CD4-positive, alpha-beta T cell treated with Interleukin-12 subunit alpha and Interleukin-12 subunit beta, for 1 hour (primary cell): Measurements from ENCODE around the gene CS.
"Not testable (repeated sequence)": the region's sequence is repeated elsewhere in the genome, so short reads cannot be mapped to it uniquely, and the experiment has no call there.

Experiments used
- DNase-seq: peaks from one replicate; pipeline ENCODE4 v3.0.0-alpha.2; 2020

Gene CS

DNA sequence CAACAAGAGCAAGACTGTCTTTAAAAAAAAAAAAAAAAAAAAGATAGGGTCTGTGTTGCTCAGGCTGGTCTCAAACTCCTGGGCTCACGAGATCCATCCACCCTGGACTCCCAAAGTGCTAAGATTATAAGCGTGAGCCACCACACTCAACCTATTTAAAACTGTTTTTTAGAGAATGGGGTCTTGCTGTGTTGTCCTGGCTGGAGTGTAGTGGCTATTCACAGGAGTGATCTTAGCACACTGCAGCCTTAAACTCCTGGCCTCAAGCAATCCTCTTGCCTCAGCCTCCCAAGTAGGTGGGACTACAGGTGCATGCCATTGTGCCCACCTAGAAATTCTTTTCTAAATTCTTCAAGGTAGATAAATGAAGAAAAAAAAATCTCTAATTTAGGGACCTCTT is 25.8 kb downstream of the CS start:
- no peak for DNase-seq

GRCh38 chr12:56272468-56272867 is 27.7 kb downstream of the CS start:
- not testable (repeated sequence) for DNase-seq

GRCh38 chr12:56271031-56271430 is 29.1 kb downstream of the CS start:
- DNase-seq = peak; percentile 17

GRCh38 chr12:56267443-56268071 is 32.6 kb downstream of the CS start:
- DNase-seq = no peak

DNA sequence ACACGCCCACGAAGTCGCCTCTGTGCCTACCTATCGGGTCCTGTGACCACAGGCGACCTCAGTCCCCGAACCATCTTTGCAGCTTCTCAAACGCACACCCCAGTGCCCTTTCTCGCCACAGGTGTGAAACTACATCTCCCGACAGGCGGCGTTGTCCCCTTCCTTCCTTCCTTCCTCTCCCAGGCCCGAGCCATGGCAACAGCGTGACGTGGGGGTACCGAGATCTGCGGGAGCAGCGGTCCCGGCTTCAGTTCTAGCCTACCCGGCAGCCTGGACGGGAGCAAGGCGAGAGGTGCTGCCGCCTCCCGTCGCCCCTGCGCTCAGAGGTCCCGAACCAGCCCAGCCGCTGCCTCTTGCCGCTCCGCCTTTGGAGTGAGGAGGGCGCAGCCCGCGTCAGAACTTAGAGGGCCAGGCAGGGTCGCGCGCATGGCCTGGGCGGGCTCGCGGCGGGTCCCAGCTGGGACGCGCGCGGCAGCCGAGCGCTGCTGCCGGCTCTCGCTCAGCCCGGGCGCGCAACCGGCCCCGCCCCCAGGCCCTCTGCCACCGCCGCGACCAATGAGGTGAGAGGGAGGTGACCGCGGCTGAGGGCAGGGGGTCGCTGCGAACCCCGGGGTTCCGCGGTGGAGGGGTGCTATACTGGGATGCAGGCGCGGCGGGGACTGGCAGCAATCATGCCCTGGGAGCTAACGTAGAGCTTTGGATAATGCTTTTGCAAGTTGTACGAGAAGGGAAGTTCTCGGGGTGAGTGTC is 33.3 kb downstream of the CS start, which contains the start of gene COQ10A:
COQ10A (plus strand) TSS at position 250 of the 750 bp plus-strand sequence; CDS start at position 427, 177 bp downstream.
- DNase-seq = peak; percentile 91

DNA sequence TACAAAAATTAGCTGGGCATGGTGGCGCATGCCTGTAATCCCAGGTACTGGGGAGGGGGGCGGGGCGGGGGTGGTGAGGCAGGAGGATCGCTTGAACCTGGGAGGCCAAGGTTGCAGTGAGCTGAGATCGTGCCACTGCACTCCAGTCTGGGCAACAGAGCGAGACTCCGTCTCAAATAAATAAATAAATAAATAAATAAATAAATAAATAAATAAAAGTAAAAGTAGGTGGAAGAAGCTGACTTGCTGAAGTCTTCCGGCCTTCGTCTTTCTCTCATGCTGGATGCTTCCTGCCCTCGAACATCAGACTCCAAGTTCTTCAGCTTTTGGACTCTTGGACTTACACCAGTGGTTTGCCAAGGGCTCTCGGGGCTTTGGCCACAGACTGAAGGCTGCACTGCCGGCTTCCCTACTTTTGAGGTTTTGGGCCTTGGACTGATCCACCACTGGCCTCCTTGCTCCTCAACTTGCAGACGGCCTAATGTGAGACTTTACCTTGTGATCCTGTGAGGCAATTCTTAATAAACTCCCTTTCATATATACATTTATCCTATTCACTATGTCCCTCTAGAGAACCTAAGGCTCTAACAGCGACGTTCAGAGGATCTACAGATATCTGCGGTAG is 34.0 kb downstream of the CS start:
- DNase-seq = not testable (repeated sequence)

- not testable (repeated sequence) for DNase-seq
Measured at GRCh38 chr12:56262955-56263354, 37.2 kb downstream of the CS start.

GRCh38 chr12:56261503-56262232 is 38.5 kb downstream of the CS start:
- no peak for DNase-seq

- DNase-seq = no peak
Measured at GRCh38 chr12:56260921-56261320, 39.2 kb downstream of the CS start.

GRCh38 chr12:56260380-56260779 is 39.8 kb downstream of the CS start:
- DNase-seq = no peak

- no peak for DNase-seq
Measured at GRCh38 chr12:56258820-56259183, 41.3 kb downstream of the CS start.

DNA sequence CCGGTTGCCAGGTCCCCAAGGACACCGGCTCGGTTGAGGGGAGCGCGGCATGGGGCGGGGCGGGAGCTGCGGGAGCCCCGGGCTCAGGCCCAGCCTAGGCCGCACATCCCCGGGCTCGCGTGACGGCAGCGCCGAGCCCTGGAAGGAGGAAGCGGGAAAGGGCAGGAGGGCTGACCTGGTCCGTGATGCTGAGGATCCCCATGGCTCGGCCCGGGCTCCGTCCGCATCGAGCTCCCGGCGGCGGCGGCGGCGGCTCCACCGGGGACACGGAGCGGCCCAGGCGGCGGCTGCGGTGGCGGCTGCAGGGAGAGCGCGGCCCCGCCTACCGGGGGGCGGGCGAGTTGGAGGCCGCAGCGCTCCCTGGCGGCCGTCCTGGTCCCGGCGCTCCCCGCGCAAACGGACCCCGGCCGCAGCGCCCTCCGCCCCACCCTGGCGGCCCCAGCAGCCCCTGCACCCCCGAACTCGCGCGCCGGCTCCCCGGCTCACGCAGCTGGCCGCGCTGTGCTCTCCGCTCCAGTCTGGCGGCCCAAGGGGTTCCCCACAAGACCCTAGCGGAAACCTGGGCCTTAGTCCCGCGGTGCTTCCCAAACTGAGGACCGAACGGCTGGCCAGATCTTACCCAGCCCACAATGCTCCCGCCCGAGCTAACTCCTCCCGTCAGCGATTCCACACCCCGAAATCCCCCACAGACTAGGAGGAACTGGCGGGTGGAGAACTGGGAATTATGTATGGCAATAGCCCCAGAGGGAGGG is 41.9 kb downstream of the CS start, which contains the start of gene ANKRD52:
ANKRD52 (minus strand) TSS at position 317 of the 752 bp plus-strand sequence; CDS start at position 202, 115 bp downstream.
- DNase-seq = peak; percentile 86

GRCh38 chr12:56257491-56258067 is 42.6 kb downstream of the CS start:
- DNase-seq = no peak

GRCh38 chr12:56257071-56257470 is 43.1 kb downstream of the CS start:
- no peak for DNase-seq

GRCh38 chr12:56256326-56256960 is 43.7 kb downstream of the CS start:
- DNase-seq = no peak

DNA sequence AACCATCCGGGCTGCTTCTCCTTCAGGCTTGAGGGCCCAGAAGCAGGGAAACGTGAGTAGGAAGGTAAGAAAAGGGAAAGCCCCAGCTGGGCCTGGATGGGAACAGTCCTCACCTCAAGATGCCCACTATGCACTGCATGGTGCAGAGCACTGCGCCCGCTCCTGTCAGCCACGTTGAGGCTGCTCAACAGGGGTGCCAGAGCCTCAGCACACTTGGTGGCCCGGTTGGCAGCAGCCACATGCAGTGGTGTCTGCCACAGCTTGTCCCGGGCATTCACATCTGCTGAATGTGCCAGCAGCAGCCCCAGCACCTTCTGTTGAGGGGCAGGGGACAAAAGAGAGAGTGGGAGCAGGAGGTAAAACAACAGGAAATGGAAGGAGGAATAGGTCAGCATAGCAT is 44.5 kb downstream of the CS start:
- no peak for DNase-seq

GRCh38 chr12:56253091-56253490 is 47.0 kb downstream of the CS start:
- no peak for DNase-seq

DNA sequence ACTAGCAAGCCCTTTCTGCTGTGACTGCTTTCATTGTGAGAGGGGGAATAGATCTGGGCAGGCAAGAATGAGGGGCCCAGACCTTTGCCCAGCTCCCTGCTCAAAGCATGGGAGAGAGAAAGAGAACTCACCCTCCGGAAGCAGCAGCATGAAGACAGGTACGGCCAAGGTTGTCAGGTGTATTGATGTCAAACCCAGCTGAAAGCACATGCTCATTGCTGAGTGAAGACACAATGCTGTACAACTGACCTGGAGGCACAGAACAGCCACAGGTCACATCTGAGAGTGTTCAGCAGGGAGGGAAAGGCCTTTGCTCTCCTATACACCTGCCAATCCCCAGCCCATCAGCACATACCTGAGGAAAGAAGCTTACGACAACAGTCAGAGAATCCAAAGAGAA is 47.5 kb downstream of the CS start:
- no peak for DNase-seq

- DNase-seq = no peak
Measured at GRCh38 chr12:56248711-56249110, 51.4 kb downstream of the CS start.

DNA sequence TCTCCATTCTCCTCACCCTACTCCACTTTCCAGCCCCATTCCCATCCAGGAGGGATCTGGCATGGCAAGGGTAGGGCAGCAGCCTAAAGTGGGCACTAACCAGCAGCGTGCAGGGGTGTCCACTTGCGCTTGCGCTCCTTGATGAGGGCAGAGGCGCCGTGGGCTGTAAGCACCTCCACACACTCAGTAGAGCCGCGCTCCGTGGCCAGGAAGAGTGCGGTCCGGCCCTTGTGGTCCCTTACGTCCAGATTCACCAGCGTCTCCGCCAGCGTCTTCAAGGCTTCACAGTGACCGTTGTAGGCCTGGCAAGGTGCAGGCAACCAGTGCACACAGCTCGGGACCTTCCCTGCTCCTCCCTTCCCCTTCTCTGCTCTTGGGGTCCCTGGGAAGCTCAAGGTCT is 52.2 kb downstream of the CS start:
- no peak for DNase-seq

- DNase-seq = no peak
Measured at GRCh38 chr12:56244494-56244893, 55.6 kb downstream of the CS start.

- no peak for DNase-seq
Measured at GRCh38 chr12:56243731-56244181, 56.4 kb downstream of the CS start.
